Spleen (tissue), 11 donors: ENCODE results near the gene MIPEP. TPM values are rescaled to one million over a fixed set of nuclear protein-coding genes. Genes with fewer than 3 reads are reported as not detected.

Experiments used
- DNase-seq: peaks from one replicate; pipeline ENCODE4 v3.0.0-alpha.2; 2020
- H3K27ac ChIP-seq, 8 donors: fragments of 200-600 bp; sonication (generic) in 7 of 8; 1 replicate in 4 of 8; 2 replicates in 4 of 8; pipeline versions ENCODE4 v1.5.0 to v1.8.0; 2016 to 2021; ENCODE audit warnings: inconsistent platforms in 4 of 8, mild to moderate bottlenecking in 4 of 8, moderate library complexity in 1 of 8
- H3K27me3 ChIP-seq, 7 donors: fragments of 200-600 bp; sonication (generic) in 6 of 7; replicated peaks in 1 of 7; 1 replicate in 4 of 7; 2 replicates in 3 of 7; pipeline versions ENCODE4 v1.5.0 to v1.8.0; 2016 to 2021; ENCODE audit warnings: inconsistent platforms in 3 of 7, mild to moderate bottlenecking in 1 of 7
- H3K36me3 ChIP-seq, 6 donors: fragments of 200-600 bp; sonication (generic) in 5 of 6; 1 replicate in 4 of 6; 2 replicates in 2 of 6; pipeline versions ENCODE4 v1.5.0 to v1.8.0; 2016 to 2021; ENCODE audit warnings: inconsistent platforms in 2 of 6
- H3K4me1 ChIP-seq, 6 donors: fragments of 200-600 bp; sonication (generic) in 5 of 6; 1 replicate in 3 of 6; 2 replicates in 3 of 6; pipeline versions ENCODE4 v1.5.0 to v1.8.0; 2016 to 2021; ENCODE audit warnings: inconsistent platforms in 3 of 6
- H3K4me3 ChIP-seq, 8 donors: fragments of 200-600 bp; sonication (generic) in 7 of 8; 1 replicate in 4 of 8; 2 replicates in 4 of 8; pipeline versions ENCODE4 v1.5.0 to v1.8.0; 2016 to 2021; ENCODE audit warnings: inconsistent platforms in 4 of 8, mild to moderate bottlenecking in 4 of 8, moderate library complexity in 2 of 8
- H3K9me3 ChIP-seq, 8 donors: fragments of 200-600 bp; sonication (generic) in 7 of 8; 1 replicate in 4 of 8; 2 replicates in 4 of 8; pipeline versions ENCODE4 v1.5.0 to v1.8.0; 2016 to 2021; ENCODE audit warnings: inconsistent platforms in 4 of 8
- POLR2A ChIP-seq, 3 donors: fragments of 450-650 bp; IDR thresholded peaks; one replicate each; pipeline ENCODE4 v1.5.1; 2017; ENCODE audit warnings: antibody characterized with exemption in 3 of 3, mild to moderate bottlenecking in 1 of 3
- POLR2AphosphoS5 ChIP-seq, 3 donors: sonication (generic); formaldehyde crosslinking; IDR thresholded peaks; one replicate each; pipeline ENCODE4 v1.5.1; 2017; ENCODE audit warnings: antibody characterized with exemption in 3 of 3
- WGBS, 5 donors: extraction: QIAGEN DNeasy Blood & Tissue Kit in 3 of 5; methylation state at CpG; one replicate each; pipeline versions ENCODE4 v1.1.5 to v1.1.7; 2013 to 2018; 5-methylcytosine and 5-hydroxymethylcytosine counted together
- intact Hi-C: fragments of 100-400 bp; cut with DNase I; formaldehyde crosslinking; loops from one replicate; pipeline ENCODE4 v1.15.0; 2023; ENCODE audit warnings: low total_unique reads
- polyA plus RNA-seq, 3 donors: library from polyadenylated mRNA; stranded (reverse); fragments of 200-250 nt; gene quantifications; one replicate each; pipeline ENCODE4 v1.2.1, GENCODE V29; 2013
- total RNA-seq, 7 donors: library from RNA; depleted of rRNA in 3 of 7; stranded (reverse); fragments of >200 nt in 3 of 7; fragmentation: NEBNext Ultra II Directional in 4 of 7; extraction: Animal tissue kit (Norgen Biotek cat#: 25700) in 4 of 7; gene quantifications; one replicate each; pipeline versions ENCODE4 v1.1.0 to v1.2.1, GENCODE V29; 2016 to 2021
- TF ChIP-seq, protein P1 (sequence below), 11 experiments: fragments of 200-600 bp in 7 of 11; fragments of 450-650 bp in 4 of 11; sonication (generic) in 4 of 11; IDR thresholded peaks in 8 of 11; conservative IDR thresholded peaks in 3 of 11; 1 replicate in 7 of 11; 2 replicates in 4 of 11; pipeline versions ENCODE4 v1.4.0 to v1.8.0; 2016 to 2021; ENCODE audit warnings: antibody characterized with exemption in 11 of 11, inconsistent platforms in 4 of 11, mild to moderate bottlenecking in 1 of 11
- donor health status: healthy with polysubstance abuse.
- donor health status: DM: no; HTN: no; CAD: no; lungs with moderate emphysema.
- donor health status: DM: no; HTN: no; CAD: no.
- donor health status: Bipolar disorder and iron deficiency.
- donor health status: healthy.
- donor health status: DM: no; HTN: no; CAD: no.
- donor health status: DM: yes; HTN: yes; CAD: no.

The MIPEP gene
- total and polyA plus RNA-seq, 10 donors: 7.2 to 16.3 (median 10.8) TPM

GRCh38 chr13:23771956-23772355, 117.2 kb downstream of the MIPEP start:
- Histone ChIP-seq H3K27me3 (no peaks in the 10 kb centered on the region), H3K4me3 (no peak overlapping the region), H3K36me3 (no peaks in the 10 kb centered on the region), H3K4me1 (peaks cover 2 to 10% (median 5%) of the 10 kb centered on the region in 6 donors), H3K9me3 (no peaks in the 10 kb centered on the region), H3K27ac (no peak overlapping the region)
- WGBS, 5 donors: 77 to 91% (median 85%) methylated on average over 4 of the region's 4 CpGs
- DNase-seq: no peak
- intact Hi-C loops: no loop called here
- TF ChIP-seq, protein P1, sequence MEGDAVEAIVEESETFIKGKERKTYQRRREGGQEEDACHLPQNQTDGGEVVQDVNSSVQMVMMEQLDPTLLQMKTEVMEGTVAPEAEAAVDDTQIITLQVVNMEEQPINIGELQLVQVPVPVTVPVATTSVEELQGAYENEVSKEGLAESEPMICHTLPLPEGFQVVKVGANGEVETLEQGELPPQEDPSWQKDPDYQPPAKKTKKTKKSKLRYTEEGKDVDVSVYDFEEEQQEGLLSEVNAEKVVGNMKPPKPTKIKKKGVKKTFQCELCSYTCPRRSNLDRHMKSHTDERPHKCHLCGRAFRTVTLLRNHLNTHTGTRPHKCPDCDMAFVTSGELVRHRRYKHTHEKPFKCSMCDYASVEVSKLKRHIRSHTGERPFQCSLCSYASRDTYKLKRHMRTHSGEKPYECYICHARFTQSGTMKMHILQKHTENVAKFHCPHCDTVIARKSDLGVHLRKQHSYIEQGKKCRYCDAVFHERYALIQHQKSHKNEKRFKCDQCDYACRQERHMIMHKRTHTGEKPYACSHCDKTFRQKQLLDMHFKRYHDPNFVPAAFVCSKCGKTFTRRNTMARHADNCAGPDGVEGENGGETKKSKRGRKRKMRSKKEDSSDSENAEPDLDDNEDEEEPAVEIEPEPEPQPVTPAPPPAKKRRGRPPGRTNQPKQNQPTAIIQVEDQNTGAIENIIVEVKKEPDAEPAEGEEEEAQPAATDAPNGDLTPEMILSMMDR (IDR thresholded peaks at IDR 0.05 in 8 of 11, conservative IDR thresholded peaks at IDR 0.05 in 3 of 11): no peak
- TF ChIP-seq POLR2A (IDR thresholded peaks at IDR 0.05): no peak
- no peak for TF ChIP-seq POLR2AphosphoS5 (IDR thresholded peaks at IDR 0.05)

DNA sequence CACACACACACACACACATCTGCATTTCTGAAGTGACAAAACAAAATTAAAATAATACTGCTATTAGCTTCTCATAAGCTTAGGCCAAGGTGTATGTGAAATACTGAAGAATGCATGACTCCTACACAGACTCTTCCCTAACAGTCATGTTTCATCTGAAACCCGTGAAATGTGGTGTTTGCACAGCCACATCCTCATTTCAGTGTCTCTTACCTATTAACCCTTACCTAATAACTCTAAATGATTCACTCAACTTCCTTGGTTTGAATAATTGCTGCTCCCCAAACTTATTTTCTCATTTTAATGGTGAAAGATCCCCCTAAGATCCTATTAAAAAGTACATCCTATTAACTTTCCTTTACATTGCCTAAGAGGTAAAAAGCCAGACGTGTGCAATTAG, 117.6 kb downstream of the MIPEP start:
- H3K36me3 ChIP-seq: no peaks in the 10 kb centered on the region
- H3K4me1 ChIP-seq: peaks cover 0 to 6% (median under 1%) of the 10 kb centered on the region in 6 donors
- H3K4me3 ChIP-seq: no peak overlapping the region
- TF ChIP-seq POLR2A (IDR thresholded peaks at IDR 0.05) (no peak), POLR2AphosphoS5 (IDR thresholded peaks at IDR 0.05) (no peak)
- TF ChIP-seq, protein P1 (IDR thresholded peaks at IDR 0.05 in 8 of 11, conservative IDR thresholded peaks at IDR 0.05 in 3 of 11): no peak
- DNase-seq: no peak
- H3K9me3 ChIP-seq: no peaks in the 10 kb centered on the region
- intact Hi-C loops: no loop called here
- no peak overlapping the region for H3K27ac ChIP-seq
- 45 to 53% (median 51%) methylated on average over 2 of the region's 2 CpGs for WGBS, 5 donors
- no peaks in the 10 kb centered on the region for H3K27me3 ChIP-seq

DNA sequence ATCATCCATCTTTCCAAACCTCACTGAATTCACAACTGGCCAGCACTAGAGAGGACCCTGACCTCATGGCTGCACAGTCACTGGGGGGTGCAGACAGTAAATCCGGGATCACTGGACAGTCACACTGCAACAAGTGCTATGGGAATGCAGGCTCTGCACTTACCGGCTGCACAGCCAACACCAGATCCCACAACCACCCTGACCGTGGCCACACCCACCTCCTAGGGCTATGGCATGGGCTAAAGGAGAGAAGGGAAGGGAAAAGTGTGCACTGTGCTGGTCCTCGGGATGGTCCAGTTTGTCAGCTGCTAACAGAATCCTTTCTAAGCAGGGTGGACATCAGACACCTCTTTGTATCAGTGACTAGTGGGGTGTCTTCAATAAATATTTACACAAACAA, 118.2 kb downstream of the MIPEP start:
- H3K4me3 ChIP-seq: no peak overlapping the region
- no peak for DNase-seq
- intact Hi-C loops: no loop called here
- no peaks in the 10 kb centered on the region for H3K36me3 ChIP-seq
- 86 to 97% (median 94%) methylated on average over 4 of the region's 4 CpGs for WGBS, 5 donors
- no peaks in the 10 kb centered on the region for H3K9me3 ChIP-seq
- H3K4me1 ChIP-seq: peaks cover 0 to under 1% (median 0%) of the 10 kb centered on the region in 6 donors
- TF ChIP-seq POLR2AphosphoS5 (IDR thresholded peaks at IDR 0.05) (no peak), POLR2A (IDR thresholded peaks at IDR 0.05) (no peak)
- TF ChIP-seq, protein P1 (IDR thresholded peaks at IDR 0.05 in 8 of 11, conservative IDR thresholded peaks at IDR 0.05 in 3 of 11): no peak
- no peak overlapping the region for H3K27ac ChIP-seq
- no peaks in the 10 kb centered on the region for H3K27me3 ChIP-seq

DNA sequence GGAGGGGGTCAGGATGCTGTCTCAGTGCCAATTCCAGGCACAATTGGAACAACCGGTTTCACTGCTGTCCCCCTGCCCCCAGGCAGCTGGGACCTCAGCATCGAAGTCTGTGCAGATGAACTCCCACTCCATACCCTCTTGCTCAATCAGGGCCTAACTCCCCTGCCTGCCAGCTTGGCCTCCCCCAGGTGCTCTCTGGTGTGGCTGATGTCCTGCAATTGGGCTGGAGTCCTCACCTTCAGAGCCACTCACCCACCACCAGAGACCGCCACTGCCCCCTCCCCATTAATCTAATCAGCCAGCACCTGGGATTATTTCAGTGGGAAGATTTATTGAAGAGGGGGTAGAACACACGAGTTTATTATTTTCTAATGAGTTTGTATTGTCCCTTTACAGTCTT, 118.8 kb downstream of the MIPEP start:
- intact Hi-C loops: no loop called here
- Histone ChIP-seq H3K27me3 (no peaks in the 10 kb centered on the region), H3K27ac (no peak overlapping the region), H3K36me3 (no peaks in the 10 kb centered on the region), H3K4me1 (no peaks in the 10 kb centered on the region), H3K4me3 (no peak overlapping the region), H3K9me3 (no peaks in the 10 kb centered on the region)
- TF ChIP-seq POLR2AphosphoS5 (IDR thresholded peaks at IDR 0.05) (no peak), POLR2A (IDR thresholded peaks at IDR 0.05) (no peak)
- TF ChIP-seq, protein P1 (IDR thresholded peaks at IDR 0.05 in 8 of 11, conservative IDR thresholded peaks at IDR 0.05 in 3 of 11): no peak
- DNase-seq: no peak
- WGBS, 5 donors: 86 to 95% (median 92%) methylated on average over 4 of the region's 4 CpGs
